Measurements from ENCODE around the gene VANGL2.

VANGL2 gene

DNA sequence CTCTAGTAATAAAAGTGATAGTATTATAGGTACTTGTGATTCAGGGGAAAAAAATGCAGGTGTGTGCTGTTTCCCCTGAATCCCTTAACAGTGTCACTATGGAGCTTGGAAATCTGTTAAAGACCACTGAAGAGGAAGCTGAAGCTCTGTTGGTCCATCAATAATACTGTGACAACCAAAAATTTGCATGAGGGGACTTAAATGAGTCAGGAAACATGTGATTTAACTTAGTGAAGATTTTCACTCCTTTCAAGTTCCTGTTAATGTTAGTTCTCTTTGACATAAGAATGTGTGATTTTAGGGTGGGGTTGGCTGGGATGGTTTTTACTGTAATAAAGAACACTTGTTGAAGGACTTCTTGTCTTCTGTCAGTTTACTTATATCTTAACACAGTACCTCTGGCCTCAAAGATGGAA lies 32.0 kb downstream of the VANGL2 start:
- DNase-seq (ENCODE audit: insufficient read length) = no peak
- TF ChIP-seq TAF1 (IDR thresholded peaks at IDR 0.05; ENCODE audit: borderline replicate concordance, low read depth, low read length) (no peak), POLR2A (IDR thresholded peaks at IDR 0.05; ENCODE audit: low read depth, low read length) (peak; percentile 44)
- FAIRE-seq = peak; percentile 87

DNA sequence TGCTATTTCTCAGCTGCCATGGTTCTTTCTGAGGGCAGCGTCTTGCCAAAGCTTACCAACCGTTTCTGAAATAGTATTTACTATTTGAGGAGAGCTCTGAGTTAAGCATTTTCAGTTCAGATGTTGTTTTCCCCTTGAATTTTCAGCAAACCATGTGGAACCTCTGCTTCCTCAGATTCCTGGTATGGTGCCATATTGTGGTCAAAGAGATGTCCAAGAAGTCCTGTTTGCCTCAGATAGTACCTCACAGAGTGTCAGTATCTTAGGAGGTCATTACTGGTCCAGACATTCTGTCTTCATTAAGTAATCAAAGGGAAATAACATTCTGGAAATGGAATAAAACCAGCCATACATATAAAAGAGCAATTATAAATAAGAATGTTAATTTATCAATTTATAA lies 36.6 kb downstream of the VANGL2 start:
- no peak for TF ChIP-seq POLR2AphosphoS5 (IDR thresholded peaks at IDR 0.05; ENCODE audit: low read depth, low read length)
- TF ChIP-seq POLR2A (IDR thresholded peaks at IDR 0.05; ENCODE audit: low read depth, low read length) = no peak
- no peak for TF ChIP-seq TAF1 (IDR thresholded peaks at IDR 0.05; ENCODE audit: borderline replicate concordance, low read depth, low read length)
- DNase-seq (ENCODE audit: insufficient read length) (no peak), FAIRE-seq (peak; percentile 54)

DNA sequence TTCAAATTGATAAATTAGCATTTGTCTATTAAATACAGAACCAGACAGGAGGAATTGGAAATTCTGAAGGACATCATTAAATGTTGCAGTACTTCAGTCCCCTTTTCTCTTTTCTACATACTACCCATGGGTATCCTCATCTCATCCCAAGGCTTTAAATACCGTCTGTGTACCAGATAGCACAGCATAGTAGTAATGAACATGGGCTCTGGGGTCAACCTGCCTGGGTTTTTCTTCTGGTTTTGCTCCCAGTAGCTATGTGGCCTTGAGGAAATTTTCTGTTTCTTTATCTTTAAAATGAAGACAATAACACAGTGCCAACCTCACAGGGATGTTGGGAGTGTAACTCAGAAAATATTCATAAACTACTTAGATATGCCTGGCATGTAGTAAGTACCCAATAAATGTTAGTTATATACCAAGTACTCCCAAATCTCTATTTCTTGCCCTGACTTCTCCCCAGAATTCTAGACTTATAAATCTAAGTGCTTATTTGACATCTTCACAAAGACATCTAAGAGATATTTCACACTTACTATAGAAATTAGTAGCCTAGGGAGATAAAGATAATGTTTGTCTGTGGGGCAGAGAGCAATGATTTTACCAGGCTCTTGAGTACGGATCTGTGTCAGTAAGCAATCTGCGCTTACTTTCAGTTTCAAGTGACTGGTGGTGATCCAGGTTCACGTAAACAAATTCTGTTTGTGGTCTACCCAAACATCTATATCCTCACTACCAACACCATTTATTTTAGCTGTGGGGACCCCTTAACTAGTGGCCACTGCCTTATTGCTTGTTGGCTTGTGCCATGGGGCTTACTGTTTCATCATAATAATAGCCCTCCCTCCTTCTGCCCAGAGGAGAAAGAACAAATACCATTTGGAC lies 37.3 kb downstream of the VANGL2 start:
- FAIRE-seq (peak; percentile 89), DNase-seq (ENCODE audit: insufficient read length) (no peak)
- TF ChIP-seq TAF1 (IDR thresholded peaks at IDR 0.05; ENCODE audit: borderline replicate concordance, low read depth, low read length) (no peak), POLR2AphosphoS5 (IDR thresholded peaks at IDR 0.05; ENCODE audit: low read depth, low read length) (no peak), POLR2A (IDR thresholded peaks at IDR 0.05; ENCODE audit: low read depth, low read length) (no peak)

GRCh38 chr1:160438317-160438918 lies 38.1 kb downstream of the VANGL2 start:
- no peak for DNase-seq (ENCODE audit: insufficient read length)
- peak; percentile 21 for FAIRE-seq
- no peak for TF ChIP-seq TAF1 (IDR thresholded peaks at IDR 0.05; ENCODE audit: borderline replicate concordance, low read depth, low read length)
- no peak for TF ChIP-seq POLR2A (IDR thresholded peaks at IDR 0.05; ENCODE audit: low read depth, low read length)
- no peak for TF ChIP-seq POLR2AphosphoS5 (IDR thresholded peaks at IDR 0.05; ENCODE audit: low read depth, low read length)

- FAIRE-seq = peak; percentile 46
- no peak for DNase-seq (ENCODE audit: insufficient read length)
- no peak for TF ChIP-seq POLR2A (IDR thresholded peaks at IDR 0.05; ENCODE audit: low read depth, low read length)
- no peak for TF ChIP-seq TAF1 (IDR thresholded peaks at IDR 0.05; ENCODE audit: borderline replicate concordance, low read depth, low read length)
- TF ChIP-seq POLR2AphosphoS5 (IDR thresholded peaks at IDR 0.05; ENCODE audit: low read depth, low read length) = no peak
Measured at GRCh38 chr1:160438935-160439334, 38.6 kb downstream of the VANGL2 start.

DNA sequence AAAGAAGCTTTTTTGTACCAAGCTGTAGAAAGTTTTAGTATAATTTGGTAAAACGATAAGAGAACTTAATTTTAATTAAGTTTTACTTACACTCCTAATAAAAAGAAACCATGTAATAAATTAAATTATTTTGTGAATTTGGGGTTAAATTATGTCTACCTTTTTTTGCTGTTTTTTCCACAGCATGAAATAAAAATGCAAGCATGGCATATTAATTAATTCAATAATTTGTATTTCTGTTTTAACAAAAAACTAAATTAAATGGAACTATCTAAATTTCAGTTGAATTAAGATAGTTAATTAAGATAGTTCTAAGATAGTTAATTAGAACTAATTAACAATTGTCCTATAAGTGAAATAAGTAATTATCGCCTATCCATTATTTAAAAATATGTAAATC lies 39.4 kb downstream of the VANGL2 start:
- no peak for TF ChIP-seq TAF1 (IDR thresholded peaks at IDR 0.05; ENCODE audit: borderline replicate concordance, low read depth, low read length)
- no peak for TF ChIP-seq POLR2AphosphoS5 (IDR thresholded peaks at IDR 0.05; ENCODE audit: low read depth, low read length)
- TF ChIP-seq POLR2A (IDR thresholded peaks at IDR 0.05; ENCODE audit: low read depth, low read length) = no peak
- DNase-seq (ENCODE audit: insufficient read length) (no peak), FAIRE-seq (no peak)

DNA sequence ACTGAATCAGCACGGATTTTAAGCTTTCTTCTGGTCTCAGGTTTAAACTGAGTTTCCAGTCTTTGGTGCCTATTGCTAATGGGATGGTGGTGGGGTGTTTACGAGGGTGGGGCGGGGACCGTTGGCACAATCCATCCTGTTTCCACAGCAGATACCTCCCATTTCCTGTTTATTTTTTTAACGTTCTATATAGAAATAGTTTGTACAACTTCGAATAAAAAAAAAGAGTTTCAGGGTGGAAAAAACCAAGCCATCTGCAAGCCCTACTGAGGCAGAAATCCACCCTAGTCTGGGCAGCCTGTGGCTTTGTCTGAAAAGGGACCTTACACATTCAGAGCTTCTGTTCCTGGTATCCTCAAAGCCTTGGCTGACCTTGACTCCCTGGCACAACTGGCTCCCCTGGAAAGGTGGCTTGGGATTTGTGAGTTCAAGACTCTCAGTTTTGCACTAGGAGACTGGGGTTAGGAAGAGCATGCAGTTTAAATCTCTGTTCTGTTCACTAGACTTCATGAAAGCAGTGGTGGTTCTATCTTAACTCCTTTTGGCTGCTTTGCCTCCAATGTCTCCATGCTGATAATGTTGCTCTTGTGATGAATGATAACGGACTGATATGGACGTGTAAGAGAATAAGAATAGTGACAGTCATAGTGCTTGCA lies 46.7 kb downstream of the VANGL2 start:
- DNase-seq (ENCODE audit: insufficient read length) (no peak), FAIRE-seq (peak; percentile 80)
- no peak for TF ChIP-seq POLR2A (IDR thresholded peaks at IDR 0.05; ENCODE audit: low read depth, low read length)
- no peak for TF ChIP-seq POLR2AphosphoS5 (IDR thresholded peaks at IDR 0.05; ENCODE audit: low read depth, low read length)
- no peak for TF ChIP-seq TAF1 (IDR thresholded peaks at IDR 0.05; ENCODE audit: borderline replicate concordance, low read depth, low read length)

- no peak for TF ChIP-seq POLR2AphosphoS5 (IDR thresholded peaks at IDR 0.05; ENCODE audit: low read depth, low read length)
- FAIRE-seq = no peak
- DNase-seq (ENCODE audit: insufficient read length) = no peak
Measured at GRCh38 chr1:160449494-160449893, 49.1 kb downstream of the VANGL2 start.

DNA sequence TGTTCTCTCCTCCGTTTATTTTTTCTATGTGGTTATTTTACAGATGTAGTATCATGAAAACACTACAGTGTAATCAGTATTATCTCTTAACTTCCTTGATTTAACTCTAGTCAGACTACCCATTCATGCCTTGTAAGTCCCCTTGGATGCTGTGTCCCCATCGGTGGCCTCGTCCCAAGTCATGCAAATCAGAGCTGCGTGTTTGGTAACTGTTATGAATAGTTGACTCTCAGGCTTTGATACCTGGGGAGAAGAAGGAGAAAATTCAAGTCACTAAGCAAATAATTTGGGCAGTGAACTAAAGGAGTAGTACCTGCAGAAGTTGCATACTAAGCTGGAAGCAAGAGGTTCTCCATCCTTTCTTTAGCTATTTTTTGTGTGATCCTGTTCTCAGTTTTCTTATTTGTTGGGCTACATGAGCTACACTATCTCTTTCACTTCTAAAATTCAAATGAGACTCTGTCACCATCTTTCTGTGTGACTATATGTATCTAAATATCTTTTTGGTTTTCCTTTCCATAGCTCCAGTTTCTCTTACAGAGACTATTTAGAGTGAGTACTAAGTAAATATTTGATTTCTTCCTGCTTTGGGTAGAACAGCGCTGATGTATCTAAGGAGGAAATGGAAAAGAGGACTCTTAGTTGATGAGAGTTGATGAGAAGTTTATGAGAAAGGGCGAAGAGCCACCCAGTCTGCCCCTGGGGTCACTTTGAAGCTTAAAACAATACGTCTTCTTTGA lies 50.9 kb downstream of the VANGL2 start:
- FAIRE-seq = no peak
- TF ChIP-seq POLR2AphosphoS5 (IDR thresholded peaks at IDR 0.05; ENCODE audit: low read depth, low read length) = no peak
- no peak for TF ChIP-seq POLR2A (IDR thresholded peaks at IDR 0.05; ENCODE audit: low read depth, low read length)
- no peak for TF ChIP-seq TAF1 (IDR thresholded peaks at IDR 0.05; ENCODE audit: borderline replicate concordance, low read depth, low read length)
- DNase-seq (ENCODE audit: insufficient read length) = no peak

GRCh38 chr1:160451859-160452232 lies 51.5 kb downstream of the VANGL2 start:
- TF ChIP-seq TAF1 (IDR thresholded peaks at IDR 0.05; ENCODE audit: borderline replicate concordance, low read depth, low read length) (no peak), POLR2A (IDR thresholded peaks at IDR 0.05; ENCODE audit: low read depth, low read length) (no peak), POLR2AphosphoS5 (IDR thresholded peaks at IDR 0.05; ENCODE audit: low read depth, low read length) (no peak)
- peak; percentile 92 for FAIRE-seq
- no peak for DNase-seq (ENCODE audit: insufficient read length)

- no peak for TF ChIP-seq POLR2A (IDR thresholded peaks at IDR 0.05; ENCODE audit: low read depth, low read length)
- no peak for TF ChIP-seq POLR2AphosphoS5 (IDR thresholded peaks at IDR 0.05; ENCODE audit: low read depth, low read length)
- TF ChIP-seq TAF1 (IDR thresholded peaks at IDR 0.05; ENCODE audit: borderline replicate concordance, low read depth, low read length) = no peak
- no peak for DNase-seq (ENCODE audit: insufficient read length)
- peak; percentile 89 for FAIRE-seq
Measured at GRCh38 chr1:160453443-160453842, 53.1 kb downstream of the VANGL2 start.
